Vagina (tissue), 2 donors: Measurements from ENCODE around the gene TMEM121B. TPM values are rescaled to one million over a fixed set of nuclear protein-coding genes. Genes with fewer than 3 reads are reported as not detected.

Experiments used
- DNase-seq, 2 donors: peaks; one replicate each; pipeline ENCODE4 v3.0.0-alpha.2; 2017; ENCODE audit errors: extremely low spot score in 2 of 2
- H3K27ac ChIP-seq: fragments of 200-600 bp; sonication (generic); one replicate; pipeline ENCODE4 v1.5.1; 2019
- H3K27me3 ChIP-seq: fragments of 200-600 bp; sonication (generic); one replicate; pipeline ENCODE4 v1.5.1; 2019
- H3K36me3 ChIP-seq, 2 donors: fragments of 200-600 bp; sonication (generic); one replicate each; pipeline ENCODE4 v1.5.1; 2017 to 2019
- H3K4me1 ChIP-seq: fragments of 200-600 bp; sonication (generic); one replicate; pipeline ENCODE4 v1.5.1; 2019
- H3K4me3 ChIP-seq, 2 donors: fragments of 200-600 bp; sonication (generic); 1 replicate in 1 of 2; 2 replicates in 1 of 2; pipeline ENCODE4 v1.5.1; 2016 to 2019
- H3K9me3 ChIP-seq: fragments of 200-600 bp; sonication (generic); one replicate; pipeline ENCODE4 v1.5.1; 2019
- CTCF ChIP-seq, 3 experiments: fragments of 450-650 bp in 2 of 3; fragments of 200-600 bp in 1 of 3; sonication (generic) in 1 of 3; IDR thresholded peaks; one replicate each; pipeline ENCODE4 v1.5.1; 2017 to 2019; ENCODE audit warnings: antibody characterized with exemption in 3 of 3, mild to moderate bottlenecking in 2 of 3, moderate library complexity in 2 of 3
- POLR2A ChIP-seq, 2 donors: fragments of 450-650 bp; IDR thresholded peaks; one replicate each; pipeline ENCODE4 v1.6.1; 2017; ENCODE audit warnings: antibody characterized with exemption in 2 of 2, mild to moderate bottlenecking in 2 of 2, moderate library complexity in 2 of 2
- POLR2AphosphoS5 ChIP-seq, 2 donors: sonication (generic); formaldehyde crosslinking; IDR thresholded peaks; one replicate each; pipeline ENCODE4 v1.9.0; 2017; ENCODE audit warnings: antibody characterized with exemption in 2 of 2, mild to moderate bottlenecking in 2 of 2, low read depth in 1 of 2; ENCODE audit not compliant: insufficient read depth in 1 of 2
- intact Hi-C: fragments of 100-400 bp; cut with DNase I; formaldehyde crosslinking; loops from one replicate; pipeline ENCODE4 v1.15.1; 2023
- total RNA-seq: library from RNA; depleted of rRNA; stranded (reverse); fragments of >200 nt; gene quantifications from one replicate; pipeline ENCODE4 v1.2.3, GENCODE V29; 2016

The TMEM121B gene
- total RNA-seq, 1 donor from 2014 or later: not detected

- no peaks in the 10 kb centered on the region for H3K27me3 ChIP-seq
- no peak overlapping the region for H3K4me3 ChIP-seq
- no peak for DNase-seq
- no peaks in the 10 kb centered on the region for H3K36me3 ChIP-seq
- H3K27ac ChIP-seq: no peak overlapping the region
- intact Hi-C loops: no loop called here
- peaks cover 13% of the 10 kb centered on the region for H3K4me1 ChIP-seq
- H3K9me3 ChIP-seq: no peaks in the 10 kb centered on the region
- no peak for TF ChIP-seq CTCF (IDR thresholded peaks at IDR 0.05)
- no peak for TF ChIP-seq POLR2A (IDR thresholded peaks at IDR 0.05)
- no peak for TF ChIP-seq POLR2AphosphoS5 (IDR thresholded peaks at IDR 0.05; ENCODE audit: insufficient read depth in 1 of 2, low read depth in 1 of 2)
These were observed 2.8 kb downstream of the TMEM121B start for GRCh38 chr22:17118342-17118741.

- Histone ChIP-seq H3K27me3 (no peaks in the 10 kb centered on the region), H3K36me3 (no peaks in the 10 kb centered on the region), H3K9me3 (no peaks in the 10 kb centered on the region), H3K27ac (no peak overlapping the region), H3K4me1 (peaks cover 13% of the 10 kb centered on the region), H3K4me3 (no peak overlapping the region)
- no peak for DNase-seq
- intact Hi-C loops: no loop called here
- TF ChIP-seq POLR2A (IDR thresholded peaks at IDR 0.05): no peak
- TF ChIP-seq CTCF (IDR thresholded peaks at IDR 0.05): no peak
- TF ChIP-seq POLR2AphosphoS5 (IDR thresholded peaks at IDR 0.05; ENCODE audit: insufficient read depth in 1 of 2, low read depth in 1 of 2): no peak
These were observed 3.3 kb downstream of the TMEM121B start for GRCh38 chr22:17117890-17118289.

- intact Hi-C loops: no loop called here
- Histone ChIP-seq H3K36me3 (no peaks in the 10 kb centered on the region), H3K27me3 (no peaks in the 10 kb centered on the region), H3K4me3 (no peak overlapping the region), H3K9me3 (no peaks in the 10 kb centered on the region), H3K27ac (no peak overlapping the region), H3K4me1 (peaks cover 13% of the 10 kb centered on the region)
- DNase-seq: no peak
- TF ChIP-seq CTCF (IDR thresholded peaks at IDR 0.05): no peak
- no peak for TF ChIP-seq POLR2A (IDR thresholded peaks at IDR 0.05)
- TF ChIP-seq POLR2AphosphoS5 (IDR thresholded peaks at IDR 0.05; ENCODE audit: insufficient read depth in 1 of 2, low read depth in 1 of 2): no peak
These were observed 3.8 kb downstream of the TMEM121B start for GRCh38 chr22:17117400-17117799.

- intact Hi-C loops: no loop called here
- H3K27me3 ChIP-seq: no peaks in the 10 kb centered on the region
- H3K9me3 ChIP-seq: no peaks in the 10 kb centered on the region
- TF ChIP-seq POLR2A (IDR thresholded peaks at IDR 0.05) (no peak), CTCF (IDR thresholded peaks at IDR 0.05) (no peak)
- H3K4me3 ChIP-seq: no peak overlapping the region
- H3K4me1 ChIP-seq: peaks cover 10% of the 10 kb centered on the region
- H3K36me3 ChIP-seq: no peaks in the 10 kb centered on the region
- no peak for DNase-seq
- no peak overlapping the region for H3K27ac ChIP-seq
These were observed 4.4 kb downstream of the TMEM121B start for GRCh38 chr22:17116572-17117330.

- H3K4me1 ChIP-seq: peaks cover 3% of the 10 kb centered on the region
- no peak for TF ChIP-seq POLR2AphosphoS5 (IDR thresholded peaks at IDR 0.05; ENCODE audit: insufficient read depth in 1 of 2, low read depth in 1 of 2)
- no peak for TF ChIP-seq POLR2A (IDR thresholded peaks at IDR 0.05)
- no peak for TF ChIP-seq CTCF (IDR thresholded peaks at IDR 0.05)
These were observed 5.1 kb downstream of the TMEM121B start for GRCh38 chr22:17115945-17116565.

More at GRCh38 chr22:17115945-17116565, 5.1 kb downstream of the TMEM121B start:
- no peaks in the 10 kb centered on the region for H3K9me3 ChIP-seq
- no peak overlapping the region for H3K4me3 ChIP-seq
- no peaks in the 10 kb centered on the region for H3K36me3 ChIP-seq
- H3K27me3 ChIP-seq: no peaks in the 10 kb centered on the region
- no peak overlapping the region for H3K27ac ChIP-seq
- intact Hi-C loops: no loop called here
- DNase-seq: no peak
